GM12891 (cell line): ENCODE measurements around the gene ARMC2.

ENCODE experiments used
- DNase-seq: peaks from one replicate; pipeline ENCODE4 v3.0.0; 2011; ENCODE audit warnings: low spot score; ENCODE audit not compliant: insufficient read length
- FAIRE-seq: peaks from 2 replicates; lab custom pipeline; 2011; peaks lifted over from hg19 to GRCh38; lab: Jason Lieb, UNC
- PAX5 ChIP-seq: IDR thresholded peaks from 2 replicates; pipeline ENCODE4 v1.6.1; 2011; ENCODE audit warnings: low read length, moderate library complexity, mild to moderate bottlenecking; ENCODE audit not compliant: insufficient read depth, severe bottlenecking
- POLR2A ChIP-seq: IDR thresholded peaks from 2 replicates; pipeline ENCODE4 v1.6.1; 2011; ENCODE audit warnings: low read depth, low read length, control low read depth
- POLR2AphosphoS5 ChIP-seq: IDR thresholded peaks from 2 replicates; pipeline ENCODE4 v1.6.1; 2011; ENCODE audit warnings: low read depth, low read length, control low read depth
- POU2F2 ChIP-seq: IDR thresholded peaks from 2 replicates; pipeline ENCODE4 v1.6.1; 2011; ENCODE audit warnings: low read depth, mild to moderate bottlenecking, control low read depth, low read length, moderate library complexity
- SPI1 ChIP-seq: IDR thresholded peaks from 2 replicates; pipeline ENCODE4 v1.6.1; 2011; ENCODE audit warnings: low read depth, low read length, control low read depth
- TAF1 ChIP-seq: IDR thresholded peaks from 2 replicates; pipeline ENCODE4 v1.6.1; 2011; ENCODE audit warnings: low read depth, low read length, control low read depth

The ARMC2 gene

GRCh38 chr6:108948181-108948661 lies 100.0 kb downstream of the ARMC2 start:
- no peak for FAIRE-seq
- TF ChIP-seq TAF1 (no peak), PAX5 (no peak), POLR2AphosphoS5 (no peak), SPI1 (no peak)
- no peak for DNase-seq

GRCh38 chr6:108951351-108951953 lies 103.2 kb downstream of the ARMC2 start:
- no peak for DNase-seq
- no peak for FAIRE-seq
- TF ChIP-seq POLR2A (no peak), SPI1 (no peak), POLR2AphosphoS5 (no peak), PAX5 (no peak), POU2F2 (no peak), TAF1 (no peak)

GRCh38 chr6:108952776-108953486 lies 104.7 kb downstream of the ARMC2 start:
- DNase-seq, result no peak
- TF ChIP-seq POU2F2 (no peak), POLR2A (no peak), PAX5 (no peak), POLR2AphosphoS5 (no peak), TAF1 (no peak), SPI1 (no peak)
- FAIRE-seq, result no peak

GRCh38 chr6:108953681-108954080 lies 105.5 kb downstream of the ARMC2 start:
- DNase-seq (no peak), FAIRE-seq (no peak)
- no peak for TF ChIP-seq POLR2AphosphoS5
- TF ChIP-seq TAF1, result no peak
- no peak for TF ChIP-seq SPI1
- TF ChIP-seq POU2F2, result no peak
- TF ChIP-seq PAX5, result no peak
- no peak for TF ChIP-seq POLR2A

GRCh38 chr6:108955329-108955949 lies 107.2 kb downstream of the ARMC2 start:
- FAIRE-seq (no peak), DNase-seq (no peak)
- TF ChIP-seq POU2F2, result no peak

GRCh38 chr6:108957221-108957620 lies 109.0 kb downstream of the ARMC2 start:
- no peak for TF ChIP-seq POLR2AphosphoS5
- TF ChIP-seq POLR2A, result no peak
- no peak for TF ChIP-seq PAX5
- no peak for TF ChIP-seq POU2F2
- TF ChIP-seq TAF1, result no peak
- no peak for TF ChIP-seq SPI1
- FAIRE-seq, result no peak
- no peak for DNase-seq

- no peak for DNase-seq
- no peak for TF ChIP-seq POLR2A
- no peak for TF ChIP-seq SPI1
Observed at GRCh38 chr6:108958900-108959770, 110.9 kb downstream of the ARMC2 start.

GRCh38 chr6:108959972-108960582 lies 111.9 kb downstream of the ARMC2 start:
- no peak for TF ChIP-seq POU2F2
- no peak for TF ChIP-seq SPI1
- no peak for TF ChIP-seq POLR2AphosphoS5
- no peak for TF ChIP-seq PAX5
- TF ChIP-seq TAF1, result no peak
- no peak for TF ChIP-seq POLR2A
- no peak for DNase-seq
- no peak for FAIRE-seq

More at GRCh38 chr6:108958900-108959770, 110.9 kb downstream of the ARMC2 start:
- FAIRE-seq, result no peak

- no peak for FAIRE-seq
Observed at GRCh38 chr6:108960601-108961000, 112.4 kb downstream of the ARMC2 start.

More at GRCh38 chr6:108960601-108961000, 112.4 kb downstream of the ARMC2 start:
- TF ChIP-seq PAX5 (no peak), POLR2A (no peak), POLR2AphosphoS5 (no peak), SPI1 (no peak), TAF1 (no peak), POU2F2 (no peak)
- no peak for DNase-seq
